ENCODE data around the gene C6orf89.

DNA sequence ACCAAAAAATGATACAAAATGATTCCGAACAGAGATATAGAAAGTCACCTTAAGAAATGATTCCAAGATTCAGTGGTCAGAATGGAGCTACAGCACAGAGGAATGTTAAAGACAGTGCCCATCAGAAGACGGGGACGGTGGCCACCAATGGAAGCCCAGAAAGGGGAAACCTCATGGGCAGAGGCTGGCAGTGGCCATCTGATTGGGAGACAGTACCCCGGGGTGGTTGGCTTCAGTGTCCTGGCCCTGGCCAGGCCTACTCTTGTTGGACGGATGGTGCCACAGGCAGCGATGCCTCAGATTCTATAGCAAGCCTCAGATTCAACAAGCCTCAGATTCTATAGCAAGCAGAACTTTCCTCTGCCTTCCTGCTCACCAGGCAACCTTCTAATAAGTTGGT lies 52.1 kb downstream of the C6orf89 start:
- TF ChIP-seq, protein P1, sequence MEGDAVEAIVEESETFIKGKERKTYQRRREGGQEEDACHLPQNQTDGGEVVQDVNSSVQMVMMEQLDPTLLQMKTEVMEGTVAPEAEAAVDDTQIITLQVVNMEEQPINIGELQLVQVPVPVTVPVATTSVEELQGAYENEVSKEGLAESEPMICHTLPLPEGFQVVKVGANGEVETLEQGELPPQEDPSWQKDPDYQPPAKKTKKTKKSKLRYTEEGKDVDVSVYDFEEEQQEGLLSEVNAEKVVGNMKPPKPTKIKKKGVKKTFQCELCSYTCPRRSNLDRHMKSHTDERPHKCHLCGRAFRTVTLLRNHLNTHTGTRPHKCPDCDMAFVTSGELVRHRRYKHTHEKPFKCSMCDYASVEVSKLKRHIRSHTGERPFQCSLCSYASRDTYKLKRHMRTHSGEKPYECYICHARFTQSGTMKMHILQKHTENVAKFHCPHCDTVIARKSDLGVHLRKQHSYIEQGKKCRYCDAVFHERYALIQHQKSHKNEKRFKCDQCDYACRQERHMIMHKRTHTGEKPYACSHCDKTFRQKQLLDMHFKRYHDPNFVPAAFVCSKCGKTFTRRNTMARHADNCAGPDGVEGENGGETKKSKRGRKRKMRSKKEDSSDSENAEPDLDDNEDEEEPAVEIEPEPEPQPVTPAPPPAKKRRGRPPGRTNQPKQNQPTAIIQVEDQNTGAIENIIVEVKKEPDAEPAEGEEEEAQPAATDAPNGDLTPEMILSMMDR (IDR thresholded peaks at IDR 0.05; ENCODE audit: poor library complexity, severe bottlenecking), result no peak
- TF ChIP-seq RAD21 (conservative IDR thresholded peaks at IDR 0.05), result no peak
- TF ChIP-seq EZH2 (IDR thresholded peaks at IDR 0.05; ENCODE audit: borderline replicate concordance, insufficient read depth, low read length, poor library complexity, severe bottlenecking), result no peak
- no peak for TF ChIP-seq EP300 (conservative IDR thresholded peaks at IDR 0.05; ENCODE audit: poor library complexity, severe bottlenecking)
- no peak for TF ChIP-seq REST (IDR thresholded peaks at IDR 0.05; ENCODE audit: borderline replicate concordance)
- no peak for TF ChIP-seq MXI1 (conservative IDR thresholded peaks at IDR 0.05; ENCODE audit: poor library complexity, severe bottlenecking)

All from neural cell (in vitro differentiated cells).